Lung (tissue), 12 donors: ENCODE measurements around the gene PLCB4. TPM values are rescaled to one million over a fixed set of nuclear protein-coding genes. Genes with fewer than 3 reads are reported as not detected.

Experiments
- ATAC-seq: fragments of 200-7000 bp; cut with Tn5 transposase; one replicate; pipeline ENCODE4 v1.9.1; 2020; ENCODE audit warnings: moderate number of reproducible peaks; ENCODE audit not compliant: insufficient read depth, low FRiP score
- DNase-seq, 3 donors: peaks; one replicate each; pipeline ENCODE4 v3.0.0-alpha.2; 2013 to 2017
- H3K27ac ChIP-seq, 2 donors: one replicate each; pipeline ENCODE4 v1.5.1; 2013; ENCODE audit warnings: mild to moderate bottlenecking in 2 of 2, moderate library complexity in 2 of 2, control low read depth in 1 of 2, inconsistent platforms in 1 of 2, low read depth in 1 of 2, low read length in 1 of 2
- H3K27me3 ChIP-seq, 3 donors: one replicate each; pipeline ENCODE4 v1.5.1; 2013; ENCODE audit warnings: low read length in 2 of 3; ENCODE audit not compliant: control insufficient read depth in 3 of 3, insufficient read depth in 3 of 3
- H3K36me3 ChIP-seq, 4 donors: one replicate each; pipeline ENCODE4 v1.5.1; 2013; ENCODE audit warnings: low read length in 4 of 4, mild to moderate bottlenecking in 1 of 4, moderate library complexity in 1 of 4; ENCODE audit not compliant: control insufficient read depth in 4 of 4, insufficient read depth in 4 of 4
- H3K4me1 ChIP-seq, 5 donors: one replicate each; pipeline ENCODE4 v1.5.1; 2013; ENCODE audit warnings: low read length in 5 of 5, mild to moderate bottlenecking in 2 of 5, moderate library complexity in 1 of 5; ENCODE audit not compliant: control insufficient read depth in 5 of 5, insufficient read depth in 5 of 5
- H3K4me3 ChIP-seq: one replicate; pipeline ENCODE4 v1.5.1; 2013; ENCODE audit warnings: mild to moderate bottlenecking, control low read depth, moderate library complexity
- H3K9ac ChIP-seq, 2 donors: one replicate each; pipeline ENCODE4 v1.5.1; 2013; ENCODE audit warnings: low read length in 2 of 2, control low read depth in 1 of 2; ENCODE audit not compliant: insufficient read depth in 1 of 2
- H3K9me3 ChIP-seq, 4 donors: one replicate each; pipeline ENCODE4 v1.5.1; 2013; ENCODE audit warnings: low read length in 3 of 4, mild to moderate bottlenecking in 1 of 4, moderate library complexity in 1 of 4; ENCODE audit not compliant: control insufficient read depth in 4 of 4, insufficient read depth in 3 of 4
- WGBS, 2 donors: extraction: QIAGEN DNeasy Blood & Tissue Kit; methylation state at CpG; one replicate each; pipeline ENCODE4 v1.1.7; 2013; 5-methylcytosine and 5-hydroxymethylcytosine counted together
- polyA plus RNA-seq, 2 donors: library from polyadenylated mRNA; stranded (reverse); fragments of 200-250 nt; gene quantifications; one replicate each; pipeline ENCODE4 v1.2.1, GENCODE V29; 2013
- total RNA-seq, 2 donors: library from RNA; depleted of rRNA in 1 of 2; stranded (reverse); fragments of >200 nt in 1 of 2; gene quantifications; one replicate each; pipeline ENCODE4 v1.2.1, GENCODE V29; 2014 to 2021
- TF ChIP-seq, protein P1 (sequence below): IDR thresholded peaks from 2 replicates; pipeline ENCODE4 v1.5.1; 2012; ENCODE audit warnings: mild to moderate bottlenecking; ENCODE audit errors: control extremely low read depth, extremely low read depth
- donor health status: control.
- donor health status: control.
- donor health status: Bipolar disorder and iron deficiency.
- donor health status: healthy.
- donor health status: DM: yes; HTN: yes; CAD: no.

PLCB4 gene
- total and polyA plus RNA-seq, 4 donors: 2.1 to 18.6 (median 5.6) TPM

DNA sequence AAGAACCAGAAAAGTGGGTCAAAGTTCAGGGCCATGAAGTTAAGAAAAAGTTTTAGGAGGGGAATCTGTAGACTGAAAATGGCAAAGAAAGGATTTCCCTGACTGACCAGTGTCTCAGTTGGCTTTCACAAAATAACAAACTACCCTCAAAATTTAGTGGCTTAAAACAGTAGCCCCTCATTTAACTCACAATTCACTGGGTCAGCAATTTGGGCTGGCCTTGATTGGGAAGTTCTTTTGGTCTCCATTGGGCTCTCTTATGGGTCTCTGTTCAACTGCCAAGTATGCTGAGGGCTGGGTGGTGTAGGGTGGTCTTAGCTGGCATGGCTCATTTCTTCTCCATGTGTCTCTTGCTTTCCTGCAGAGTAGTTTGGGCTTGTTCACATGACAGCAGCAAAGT lies 161.5 kb downstream of the PLCB4 start:
- Histone ChIP-seq H3K9ac (no peak overlapping the region), H3K27ac (no peak overlapping the region), H3K4me3 (no peak overlapping the region), H3K36me3 (no peaks in the 10 kb centered on the region), H3K27me3 (no peaks in the 10 kb centered on the region), H3K9me3 (no peaks in the 10 kb centered on the region), H3K4me1 (peaks cover 0 to 14% (median 0%) of the 10 kb centered on the region in 5 donors)
- TF ChIP-seq, protein P1, sequence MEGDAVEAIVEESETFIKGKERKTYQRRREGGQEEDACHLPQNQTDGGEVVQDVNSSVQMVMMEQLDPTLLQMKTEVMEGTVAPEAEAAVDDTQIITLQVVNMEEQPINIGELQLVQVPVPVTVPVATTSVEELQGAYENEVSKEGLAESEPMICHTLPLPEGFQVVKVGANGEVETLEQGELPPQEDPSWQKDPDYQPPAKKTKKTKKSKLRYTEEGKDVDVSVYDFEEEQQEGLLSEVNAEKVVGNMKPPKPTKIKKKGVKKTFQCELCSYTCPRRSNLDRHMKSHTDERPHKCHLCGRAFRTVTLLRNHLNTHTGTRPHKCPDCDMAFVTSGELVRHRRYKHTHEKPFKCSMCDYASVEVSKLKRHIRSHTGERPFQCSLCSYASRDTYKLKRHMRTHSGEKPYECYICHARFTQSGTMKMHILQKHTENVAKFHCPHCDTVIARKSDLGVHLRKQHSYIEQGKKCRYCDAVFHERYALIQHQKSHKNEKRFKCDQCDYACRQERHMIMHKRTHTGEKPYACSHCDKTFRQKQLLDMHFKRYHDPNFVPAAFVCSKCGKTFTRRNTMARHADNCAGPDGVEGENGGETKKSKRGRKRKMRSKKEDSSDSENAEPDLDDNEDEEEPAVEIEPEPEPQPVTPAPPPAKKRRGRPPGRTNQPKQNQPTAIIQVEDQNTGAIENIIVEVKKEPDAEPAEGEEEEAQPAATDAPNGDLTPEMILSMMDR: no peak
- DNase-seq (no peak), ATAC-seq (no peak)

DNA sequence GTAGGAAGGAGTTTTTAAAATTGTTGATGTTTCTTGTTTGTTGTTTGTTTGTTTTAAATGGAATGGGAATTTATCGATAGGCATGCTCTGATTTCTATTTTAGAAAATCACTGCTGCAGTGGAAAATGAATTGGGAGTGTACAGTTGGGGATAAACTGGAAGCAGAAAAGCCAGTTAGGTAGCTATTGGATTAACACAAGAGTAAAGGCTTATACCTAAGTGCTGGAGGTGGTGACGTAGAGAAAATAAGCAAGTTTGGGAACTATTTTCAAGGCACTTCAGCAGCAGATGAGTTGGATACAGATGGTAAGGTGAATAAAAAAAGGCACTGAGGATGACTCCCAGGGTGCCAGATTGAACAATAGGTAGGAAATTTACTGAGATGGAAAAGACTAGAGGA lies 164.9 kb downstream of the PLCB4 start:
- no peaks in the 10 kb centered on the region for H3K36me3 ChIP-seq
- TF ChIP-seq, protein P1: no peak
- DNase-seq: no peak
- H3K9ac ChIP-seq: no peak overlapping the region
- H3K4me3 ChIP-seq: no peak overlapping the region
- no peak overlapping the region for H3K27ac ChIP-seq
- no peak for ATAC-seq
- H3K9me3 ChIP-seq: no peaks in the 10 kb centered on the region
- no peaks in the 10 kb centered on the region for H3K27me3 ChIP-seq
- WGBS, 2 donors: 85 to 95% methylated on average over 2 of the region's 2 CpGs
- H3K4me1 ChIP-seq: peaks cover 0 to 14% (median 0%) of the 10 kb centered on the region in 5 donors

DNA sequence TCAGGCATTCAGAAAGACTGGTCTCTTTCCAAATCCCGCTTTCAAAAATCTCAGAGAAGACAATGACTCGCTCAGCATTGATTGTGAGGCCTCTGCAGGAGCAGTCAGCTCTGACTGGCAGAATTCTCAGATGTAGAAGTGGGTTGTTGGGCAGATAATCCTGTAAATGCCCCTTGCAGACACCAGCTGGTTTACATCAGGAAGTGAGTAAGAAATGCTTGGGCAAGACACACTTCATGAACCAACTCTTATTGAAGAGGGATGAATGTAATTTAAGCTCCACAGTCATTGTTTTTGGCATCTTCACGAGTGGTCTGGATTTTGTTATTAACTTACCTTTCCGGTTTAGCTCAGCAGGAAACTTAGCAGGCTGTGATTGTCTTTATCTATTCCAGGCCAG lies 166.6 kb downstream of the PLCB4 start:
- Histone ChIP-seq H3K4me3 (no peak overlapping the region), H3K9me3 (no peaks in the 10 kb centered on the region), H3K4me1 (peaks cover 0 to 9% (median 0%) of the 10 kb centered on the region in 5 donors), H3K36me3 (no peaks in the 10 kb centered on the region), H3K27ac (peak overlapping the region in 1 of 2 donors; percentile 29), H3K27me3 (no peaks in the 10 kb centered on the region), H3K9ac (no peak overlapping the region)
- TF ChIP-seq, protein P1: no peak
- DNase-seq (no peak), ATAC-seq (no peak)
- WGBS, 2 donors: 63 to 71% methylated on average over 4 of the region's 4 CpGs

DNA sequence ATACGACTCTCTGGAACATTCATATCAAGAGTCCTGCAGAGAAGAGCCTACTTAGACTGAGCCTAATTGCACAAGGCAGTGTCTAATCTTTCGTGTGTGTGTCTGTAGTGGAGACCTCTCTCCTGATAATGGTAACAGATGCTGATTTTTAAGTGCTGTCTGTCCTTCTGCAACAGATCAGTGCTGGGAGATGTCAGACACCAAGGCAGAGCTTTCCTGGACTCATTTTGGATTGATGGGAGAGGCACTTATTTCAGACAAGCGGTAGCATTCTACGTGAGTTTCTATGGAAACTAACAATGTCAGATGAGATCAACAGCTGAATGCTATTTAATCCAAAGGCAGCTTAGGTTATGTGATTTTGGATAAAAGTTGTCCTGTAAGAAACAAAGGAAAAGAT lies 167.6 kb downstream of the PLCB4 start:
- Histone ChIP-seq H3K4me1 (peaks cover 0 to 9% (median 0%) of the 10 kb centered on the region in 5 donors), H3K27ac (peak overlapping the region in 1 of 2 donors; percentile 22), H3K36me3 (no peaks in the 10 kb centered on the region), H3K4me3 (no peak overlapping the region), H3K9me3 (no peaks in the 10 kb centered on the region), H3K9ac (no peak overlapping the region), H3K27me3 (no peaks in the 10 kb centered on the region)
- 89 to 92% methylated on average over 4 of the region's 4 CpGs for WGBS, 2 donors
- ATAC-seq: no peak
- no peak for DNase-seq
- TF ChIP-seq, protein P1: no peak
